Smooth muscle cell (in vitro differentiated cells): Measurements from ENCODE around the gene CDH22. TPM values are rescaled to one million over a fixed set of nuclear protein-coding genes. Genes with fewer than 3 reads are reported as not detected.

ENCODE experiments used
- DNase-seq: peaks from one replicate; lab custom pipeline; 2025; ENCODE audit not compliant: unreplicated experiment; lab: John Stamatoyannopoulos, UW
- H2AFZ ChIP-seq: fragments of 200-600 bp; sonication (generic); 2 replicates; pipeline ENCODE4 v1.6.0; 2016; ENCODE audit warnings: antibody characterized with exemption, low read depth, mild to moderate bottlenecking
- H3F3A ChIP-seq: fragments of 200-600 bp; sonication (generic); 2 replicates; pipeline ENCODE4 v1.6.0; 2017; ENCODE audit warnings: antibody characterized with exemption, low read depth
- H3K27ac ChIP-seq: fragments of 200-600 bp; sonication (generic); 2 replicates; pipeline ENCODE4 v1.5.1; 2016; ENCODE audit warnings: low read depth, mild to moderate bottlenecking
- H3K27me3 ChIP-seq: fragments of 200-600 bp; sonication (generic); 2 replicates; pipeline ENCODE4 v1.6.1; 2016; ENCODE audit warnings: low read depth, mild to moderate bottlenecking
- H3K36me3 ChIP-seq: fragments of 200-600 bp; sonication (generic); 2 replicates; pipeline ENCODE4 v1.5.1; 2016; ENCODE audit warnings: low read depth
- H3K4me1 ChIP-seq: fragments of 200-600 bp; sonication (generic); 2 replicates; pipeline ENCODE4 v1.5.1; 2016; ENCODE audit warnings: low read depth
- H3K4me2 ChIP-seq: fragments of 200-600 bp; sonication (generic); 2 replicates; pipeline ENCODE4 v1.6.0; 2016; ENCODE audit warnings: mild to moderate bottlenecking
- H3K4me3 ChIP-seq: fragments of 200-600 bp; sonication (generic); 2 replicates; pipeline ENCODE4 v1.5.1; 2016; ENCODE audit warnings: mild to moderate bottlenecking
- H3K79me2 ChIP-seq: fragments of 200-600 bp; sonication (generic); 2 replicates; pipeline ENCODE4 v1.6.0; 2016; ENCODE audit warnings: low read depth, mild to moderate bottlenecking
- H3K9ac ChIP-seq: fragments of 200-600 bp; sonication (generic); 2 replicates; pipeline ENCODE4 v1.6.0; 2016; ENCODE audit warnings: low read depth
- H3K9me3 ChIP-seq: fragments of 200-600 bp; sonication (generic); replicated peaks from 2 replicates; pipeline ENCODE4 v1.5.1; 2016; ENCODE audit warnings: low read depth
- H4K20me1 ChIP-seq: fragments of 200-600 bp; sonication (generic); 2 replicates; pipeline ENCODE4 v1.6.0; 2016; ENCODE audit warnings: low read depth
- CTCF ChIP-seq: fragments of 200-600 bp; sonication (generic); IDR thresholded peaks from 2 replicates; pipeline ENCODE4 v1.5.1; 2017; ENCODE audit warnings: borderline replicate concordance, mild to moderate bottlenecking, antibody characterized with exemption; ENCODE audit not compliant: insufficient read depth, poor library complexity, severe bottlenecking
- WGBS: methylation state at CpG from one replicate; pipeline ENCODE4 v1.1.7; 2016; ENCODE audit warnings: low lambda C conversion rate; 5-methylcytosine and 5-hydroxymethylcytosine counted together
- polyA plus RNA-seq: library from polyadenylated mRNA; unstranded; fragments of >200 nt; fragmentation: Nextera tagmentation; extraction: Ambion mirVana; gene quantifications from 2 replicates; pipeline ENCODE4 v1.2.1, GENCODE V29; 2016
- total RNA-seq: library from RNA; depleted of rRNA; stranded (reverse); fragments of >200 nt; gene quantifications from 2 replicates; pipeline ENCODE4 v1.2.3, GENCODE V29; 2014

The CDH22 gene
- total and polyA plus RNA-seq, 2 experiments from 2014 or later = not detected

- DNase-seq = no peak
- H3K4me2 ChIP-seq = no peak overlapping the region
- no peaks in the 10 kb centered on the region for H3K36me3 ChIP-seq
- H3K9me3 ChIP-seq = no peaks in the 10 kb centered on the region
- peaks cover 88% of the 10 kb centered on the region for H3K27me3 ChIP-seq
- H4K20me1 ChIP-seq = no peaks in the 10 kb centered on the region
- H3K4me3 ChIP-seq = no peak overlapping the region
- no peak overlapping the region for H3K27ac ChIP-seq
- H3K79me2 ChIP-seq = no peaks in the 10 kb centered on the region
- no peak overlapping the region for H2AFZ ChIP-seq
- no peak for TF ChIP-seq CTCF
- no peaks in the 10 kb centered on the region for H3F3A ChIP-seq
- peaks cover 6% of the 10 kb centered on the region for H3K4me1 ChIP-seq
- no peak overlapping the region for H3K9ac ChIP-seq
- 62% methylated on average over 12 of the region's 12 CpGs for WGBS
These were observed 2.8 kb downstream of the CDH22 start for GRCh38 chr20:46305331-46305972.

GRCh38 chr20:46304852-46305251 lies 3.4 kb downstream of the CDH22 start:
- Histone ChIP-seq H3K27ac (no peak overlapping the region), H3K4me3 (no peak overlapping the region), H3K27me3 (peaks cover 82% of the 10 kb centered on the region), H3K9me3 (no peaks in the 10 kb centered on the region), H2AFZ (no peak overlapping the region), H3K9ac (no peak overlapping the region), H3K79me2 (no peaks in the 10 kb centered on the region), H3K4me1 (peaks cover 6% of the 10 kb centered on the region), H3K4me2 (no peak overlapping the region), H4K20me1 (no peaks in the 10 kb centered on the region), H3F3A (no peaks in the 10 kb centered on the region), H3K36me3 (no peaks in the 10 kb centered on the region)
- DNase-seq = no peak
- no peak for TF ChIP-seq CTCF
- 80% methylated on average over 3 of the region's 3 CpGs for WGBS

- Histone ChIP-seq H4K20me1 (no peaks in the 10 kb centered on the region), H3K9me3 (no peaks in the 10 kb centered on the region), H3K36me3 (no peaks in the 10 kb centered on the region), H3K27me3 (peaks cover 77% of the 10 kb centered on the region), H3K27ac (no peak overlapping the region), H3K9ac (no peak overlapping the region), H3K4me3 (no peak overlapping the region), H3K4me2 (no peak overlapping the region), H3K79me2 (no peaks in the 10 kb centered on the region), H2AFZ (no peak overlapping the region), H3K4me1 (peaks cover 6% of the 10 kb centered on the region), H3F3A (no peaks in the 10 kb centered on the region)
- DNase-seq = no peak
- 70% methylated on average over 4 of the region's 4 CpGs for WGBS
- no peak for TF ChIP-seq CTCF
These were observed 3.9 kb downstream of the CDH22 start for GRCh38 chr20:46304361-46304760.
